C1 segment of cervical spinal cord (tissue), 14 donors: ENCODE results near the gene CLEC18A.
A peak's percentile ranks its signal among the peaks of the same experiment; 100 is the strongest.
"Not testable (repeated sequence)": the region's sequence is repeated elsewhere in the genome, so short reads cannot be mapped to it uniquely, and the experiment has no call there.

Source experiments
- DNase-seq, 14 donors: peaks; one replicate each; lab custom pipeline; 2025; lab: John Stamatoyannopoulos, UW

The CLEC18A gene

GRCh38 chr16:69951672-69952031, 518 bp downstream of the CLEC18A start:
- DNase-seq: not testable (repeated sequence)

GRCh38 chr16:69952116-69952515, 982 bp downstream of the CLEC18A start:
- not testable (repeated sequence) for DNase-seq

GRCh38 chr16:69952572-69953355, 1.6 kb downstream of the CLEC18A start:
- not testable (repeated sequence) for DNase-seq

GRCh38 chr16:69954241-69954640, 3.1 kb downstream of the CLEC18A start:
- not testable (repeated sequence) for DNase-seq

GRCh38 chr16:69963312-69963711, 12.2 kb downstream of the CLEC18A start:
- not testable (repeated sequence) for DNase-seq

- DNase-seq: peak in 3 of 14 donors; percentile 3 to 19 (median 7)
These were observed 14.0 kb downstream of the CLEC18A start for GRCh38 chr16:69964960-69965660.

GRCh38 chr16:69965661-69966054, 14.5 kb downstream of the CLEC18A start:
- DNase-seq: not testable (repeated sequence)

- not testable (repeated sequence) for DNase-seq
These were observed 16.6 kb downstream of the CLEC18A start for GRCh38 chr16:69967688-69968087.

- DNase-seq: not testable (repeated sequence)
These were observed 17.0 kb downstream of the CLEC18A start for GRCh38 chr16:69968125-69968524.

- DNase-seq: not testable (repeated sequence)
These were observed 18.5 kb downstream of the CLEC18A start for GRCh38 chr16:69969657-69970056.

GRCh38 chr16:69972120-69972519, 21.0 kb downstream of the CLEC18A start:
- not testable (repeated sequence) for DNase-seq

- not testable (repeated sequence) for DNase-seq
These were observed 21.8 kb downstream of the CLEC18A start for GRCh38 chr16:69972935-69973334.

- DNase-seq: not testable (repeated sequence)
These were observed 34.1 kb downstream of the CLEC18A start for GRCh38 chr16:69985196-69985595.

- not testable (repeated sequence) for DNase-seq
These were observed 46.8 kb downstream of the CLEC18A start for GRCh38 chr16:69997956-69998355.

- not testable (repeated sequence) for DNase-seq
These were observed 48.7 kb downstream of the CLEC18A start for GRCh38 chr16:69999801-70000200.

- DNase-seq: not testable (repeated sequence)
These were observed 52.4 kb downstream of the CLEC18A start for GRCh38 chr16:70003511-70003910.

GRCh38 chr16:70008604-70009003, 57.5 kb downstream of the CLEC18A start:
- not testable (repeated sequence) for DNase-seq

GRCh38 chr16:70010615-70011014, 59.5 kb downstream of the CLEC18A start:
- DNase-seq: not testable (repeated sequence)

- not testable (repeated sequence) for DNase-seq
These were observed 60.0 kb downstream of the CLEC18A start for GRCh38 chr16:70011120-70011519.

- not testable (repeated sequence) for DNase-seq
These were observed 61.2 kb downstream of the CLEC18A start for GRCh38 chr16:70012354-70012753.

GRCh38 chr16:70012951-70013350, 61.8 kb downstream of the CLEC18A start:
- peak in 1 of 14 donors; percentile 20 for DNase-seq
